H1 (cell line): ENCODE results near the gene TGFA. TPM values are rescaled to one million over a fixed set of nuclear protein-coding genes. Genes with fewer than 3 reads are reported as not detected.

Source experiments
- CTCF ChIA-PET: fragments of 300-600 bp; sonication (Branson Sonifier 250); formaldehyde crosslinking; loops from one replicate; lab custom pipeline; 2021; ENCODE audit not compliant: partially characterized antibody; lab: Charles Lee
- POLR2A ChIA-PET: fragments of 300-600 bp; sonication (Branson Sonifier 250); formaldehyde crosslinking; loops from one replicate; lab custom pipeline; 2021; ENCODE audit warnings: inconsistent platforms; ENCODE audit not compliant: partially characterized antibody; lab: Charles Lee
- DNase-seq, 2 experiments: peaks; one replicate each; pipeline versions ENCODE4 v3.0.0 to v3.0.0-alpha.2; 2010 to 2022; ENCODE audit warnings: low spot score in 2 of 2, low read depth in 1 of 2, mixed read lengths in 1 of 2
- FAIRE-seq: peaks from 2 replicates; lab custom pipeline; 2011; peaks lifted over from hg19 to GRCh38; lab: Jason Lieb, UNC
- H2AFZ ChIP-seq: 2 replicates; pipeline ENCODE4 v1.8.1; 2012; ENCODE audit warnings: low read length, inconsistent platforms
- H2AK5ac ChIP-seq: 2 replicates; pipeline ENCODE4 v1.6.1; 2013; ENCODE audit warnings: low read depth, low read length
- H2BK120ac ChIP-seq: replicated peaks from 2 replicates; pipeline ENCODE3; 2013; ENCODE audit warnings: low read depth, low read length, inconsistent platforms
- H2BK12ac ChIP-seq: 2 replicates; pipeline ENCODE4 v1.6.1; 2013; ENCODE audit warnings: low read depth, low read length
- H2BK15ac ChIP-seq: 2 replicates; pipeline ENCODE4 v1.6.1; 2013; ENCODE audit warnings: low read length
- H2BK20ac ChIP-seq: 2 replicates; pipeline ENCODE4 v1.6.1; 2013; ENCODE audit warnings: low read length
- H2BK5ac ChIP-seq: 2 replicates; pipeline ENCODE4 v1.6.1; 2013; ENCODE audit warnings: low read depth, low read length
- H3K14ac ChIP-seq: 2 replicates; pipeline ENCODE4 v1.6.1; 2013; ENCODE audit warnings: inconsistent platforms; ENCODE audit not compliant: insufficient read length
- H3K18ac ChIP-seq: 2 replicates; pipeline ENCODE4 v1.6.1; 2013; ENCODE audit warnings: low read length; ENCODE audit errors: extremely low read depth
- H3K23ac ChIP-seq: 2 replicates; pipeline ENCODE4 v1.6.1; 2013; ENCODE audit warnings: inconsistent platforms; ENCODE audit not compliant: insufficient read length
- H3K23me2 ChIP-seq: 2 replicates; pipeline ENCODE4 v1.6.1; 2013; ENCODE audit warnings: low read depth, low read length
- H3K27ac ChIP-seq: 2 replicates; pipeline ENCODE4 v1.6.1; 2011; ENCODE audit warnings: low read depth, low read length, inconsistent platforms
- H3K27me3 ChIP-seq, 4 experiments: replicated peaks in 1 of 4; 1 replicate in 1 of 4; 2 replicates in 3 of 4; pipeline versions ENCODE4 v1.6.1 to v1.8.1; 2011 to 2013; ENCODE audit warnings: low read length in 3 of 4, mild to moderate bottlenecking in 3 of 4, inconsistent platforms in 2 of 4, mixed read lengths in 2 of 4, moderate library complexity in 1 of 4; ENCODE audit not compliant: control insufficient read depth in 3 of 4, insufficient read depth in 3 of 4; ENCODE audit errors: extremely low read depth in 1 of 4
- H3K36me3 ChIP-seq, 4 experiments: 2 replicates each; pipeline versions ENCODE4 v1.6.1 to v1.8.1; 2011 to 2013; ENCODE audit warnings: mild to moderate bottlenecking in 4 of 4, low read length in 3 of 4, moderate library complexity in 2 of 4, control low read depth in 1 of 4, inconsistent platforms in 1 of 4; ENCODE audit not compliant: insufficient read depth in 4 of 4, control insufficient read depth in 2 of 4
- H3K4ac ChIP-seq: replicated peaks from 2 replicates; pipeline ENCODE3; 2013; ENCODE audit warnings: low read length, low read depth, mixed read lengths, inconsistent platforms; ENCODE audit not compliant: insufficient read length
- H3K4me1 ChIP-seq, 4 experiments: replicated peaks in 1 of 4; 1 replicate in 1 of 4; 2 replicates in 3 of 4; pipeline versions ENCODE4 v1.6.1 to v1.8.1; 2011 to 2013; ENCODE audit warnings: low read length in 3 of 4, inconsistent platforms in 2 of 4, mixed read lengths in 1 of 4; ENCODE audit not compliant: insufficient read depth in 4 of 4, control insufficient read depth in 3 of 4
- H3K4me2 ChIP-seq, 2 experiments: 2 replicates each; pipeline versions ENCODE4 v1.6.1 to v1.8.1; 2011 to 2013; ENCODE audit warnings: low read depth in 2 of 2, low read length in 2 of 2, control low read depth in 1 of 2, inconsistent platforms in 1 of 2, mild to moderate bottlenecking in 1 of 2; ENCODE audit not compliant: insufficient read depth in 1 of 2
- H3K4me3 ChIP-seq, 4 experiments: fragments of 200-600, 300-600 bp in 1 of 4; sonication (generic), shearing (Covaris generic), sonication (Bioruptor Twin) in 1 of 4; 2 replicates each; pipeline versions ENCODE4 v1.5.1 to v1.8.1; 2011 to 2016; ENCODE audit warnings: low read length in 4 of 4, low read depth in 3 of 4, control low read depth in 2 of 4, inconsistent platforms in 2 of 4, mild to moderate bottlenecking in 2 of 4, mixed read lengths in 1 of 4, moderate library complexity in 1 of 4; ENCODE audit not compliant: insufficient read depth in 2 of 4; ENCODE audit errors: extremely low read depth in 1 of 4
- H3K56ac ChIP-seq: replicated peaks from 2 replicates; pipeline ENCODE3; 2013; ENCODE audit warnings: low read depth, mild to moderate bottlenecking, mixed read lengths, low read length, inconsistent platforms; ENCODE audit not compliant: insufficient read length
- H3K79me1 ChIP-seq: 2 replicates; pipeline ENCODE4 v1.6.1; 2013; ENCODE audit warnings: low read depth, low read length, control low read depth
- H3K79me2 ChIP-seq, 2 experiments: 2 replicates each; pipeline versions ENCODE4 v1.6.1 to v1.8.1; 2012 to 2013; ENCODE audit warnings: low read length in 2 of 2, mild to moderate bottlenecking in 2 of 2, inconsistent platforms in 1 of 2; ENCODE audit not compliant: insufficient read depth in 2 of 2, control insufficient read depth in 1 of 2
- H3K9ac ChIP-seq, 4 experiments: replicated peaks in 1 of 4; 1 replicate in 1 of 4; 2 replicates in 3 of 4; pipeline versions ENCODE4 v1.6.1 to v1.8.1; 2011 to 2013; ENCODE audit warnings: low read depth in 3 of 4, low read length in 3 of 4, control low read depth in 2 of 4, mild to moderate bottlenecking in 2 of 4, moderate library complexity in 2 of 4, inconsistent platforms in 1 of 4; ENCODE audit errors: extremely low read depth in 1 of 4
- H3K9me3 ChIP-seq, 2 experiments: 2 replicates each; pipeline versions ENCODE4 v1.6.1 to v1.8.1; 2012 to 2013; ENCODE audit warnings: mild to moderate bottlenecking in 2 of 2, moderate library complexity in 2 of 2, control low read depth in 1 of 2, inconsistent platforms in 1 of 2, low read depth in 1 of 2, low read length in 1 of 2, mixed read lengths in 1 of 2; ENCODE audit not compliant: insufficient read depth in 2 of 2
- H4K20me1 ChIP-seq, 2 experiments: replicated peaks in 1 of 2; 2 replicates each; pipeline versions ENCODE3 to v1.8.1; 2011 to 2013; ENCODE audit warnings: inconsistent platforms in 2 of 2, low read length in 2 of 2, mild to moderate bottlenecking in 1 of 2; ENCODE audit not compliant: insufficient read depth in 2 of 2, control insufficient read depth in 1 of 2
- H4K5ac ChIP-seq: 2 replicates; pipeline ENCODE4 v1.6.1; 2013; ENCODE audit warnings: low read length, low read depth, mixed read lengths, inconsistent platforms; ENCODE audit not compliant: insufficient read length
- H4K8ac ChIP-seq: 2 replicates; pipeline ENCODE4 v1.8.0; 2013; ENCODE audit warnings: mild to moderate bottlenecking, moderate library complexity, low read length, inconsistent platforms; ENCODE audit not compliant: insufficient read depth; ENCODE audit errors: extremely low read depth
- H4K91ac ChIP-seq: replicated peaks from 2 replicates; pipeline ENCODE3; 2013; ENCODE audit warnings: low read length, mixed read lengths, inconsistent platforms; ENCODE audit not compliant: insufficient read length
- BCL11A ChIP-seq, 2 experiments: IDR thresholded peaks; one replicate each; pipeline ENCODE4 v1.6.1; 2011; ENCODE audit warnings: low read depth in 2 of 2, low read length in 2 of 2, mild to moderate bottlenecking in 2 of 2
- CREB1 ChIP-seq: IDR thresholded peaks from 2 replicates; pipeline ENCODE4 v1.6.1; 2012; ENCODE audit warnings: inconsistent platforms
- E2F6 ChIP-seq: IDR thresholded peaks from 2 replicates; pipeline ENCODE4 v1.6.1; 2012; ENCODE audit warnings: inconsistent platforms
- EP300 ChIP-seq, 2 experiments: IDR thresholded peaks; 1 replicate in 1 of 2; 2 replicates in 1 of 2; pipeline ENCODE4 v1.6.1; 2011 to 2012; ENCODE audit warnings: low read depth in 2 of 2, low read length in 2 of 2, mild to moderate bottlenecking in 2 of 2, borderline replicate concordance in 1 of 2, inconsistent platforms in 1 of 2, moderate library complexity in 1 of 2
- KDM4A ChIP-seq: IDR thresholded peaks from one replicate; pipeline ENCODE4 v1.7.1; 2012; ENCODE audit warnings: low read depth, mild to moderate bottlenecking, moderate library complexity, low read length, inconsistent platforms; ENCODE audit not compliant: severe bottlenecking
- KDM5A ChIP-seq: fragments of 200-600 bp; IDR thresholded peaks from 2 replicates; pipeline ENCODE4 v1.7.1; 2012; ENCODE audit warnings: mild to moderate bottlenecking, low read length, inconsistent platforms, mixed read lengths
- MAFK ChIP-seq: IDR thresholded peaks from 2 replicates; pipeline ENCODE4 v1.6.1; 2012; ENCODE audit warnings: low read depth, mild to moderate bottlenecking, improper control_type of control experiment, low read length
- POLR2AphosphoS5 ChIP-seq: IDR thresholded peaks from 2 replicates; pipeline ENCODE4 v1.6.1; 2011; ENCODE audit warnings: low read depth, low read length
- SRF ChIP-seq: IDR thresholded peaks from 2 replicates; pipeline ENCODE4 v1.6.1; 2011; ENCODE audit warnings: mild to moderate bottlenecking, low read depth, low read length, moderate library complexity
- TAF1 ChIP-seq: IDR thresholded peaks from 2 replicates; pipeline ENCODE4 v1.6.1; 2011; ENCODE audit warnings: mild to moderate bottlenecking, low read depth, low read length
- ZNF274 ChIP-seq: IDR thresholded peaks from 2 replicates; pipeline ENCODE4 v1.7.0; 2012; ENCODE audit warnings: low read length, borderline replicate concordance; ENCODE audit errors: extremely low read depth
- polyA plus RNA-seq, 7 experiments: library from polyadenylated mRNA; depleted of rRNA in 3 of 7; stranded (reverse) in 5 of 7; unstranded in 2 of 7; fragments of >200 nt in 5 of 7; fragments of 200-250 nt in 2 of 7; gene quantifications; 1 replicate in 5 of 7; 2 replicates in 1 of 7; 4 replicates in 1 of 7; pipeline versions ENCODE4 v1.2.1 to v1.2.3, GENCODE V29; 2011 to 2013; ENCODE audit warnings: missing spikeins in 2 of 7, mixed read lengths in 2 of 7
- total RNA-seq: library from RNA; stranded (reverse); fragmentation: NEBNext Ultra II Directional; extraction: Animal tissue kit (Norgen Biotek cat#: 25700); gene quantifications from 2 replicates; pipeline ENCODE4 v1.2.1, GENCODE V29; 2021
- TF ChIP-seq, protein P1 (sequence below): IDR thresholded peaks from 2 replicates; pipeline ENCODE4 v1.6.1; 2012; ENCODE audit warnings: inconsistent platforms

The TGFA gene
- total and polyA plus RNA-seq, 2 of the 8 experiments (the other 6 are each of a cell fraction or from before 2014, with no cell fraction given): 1.8 to 3.7 TPM

DNA sequence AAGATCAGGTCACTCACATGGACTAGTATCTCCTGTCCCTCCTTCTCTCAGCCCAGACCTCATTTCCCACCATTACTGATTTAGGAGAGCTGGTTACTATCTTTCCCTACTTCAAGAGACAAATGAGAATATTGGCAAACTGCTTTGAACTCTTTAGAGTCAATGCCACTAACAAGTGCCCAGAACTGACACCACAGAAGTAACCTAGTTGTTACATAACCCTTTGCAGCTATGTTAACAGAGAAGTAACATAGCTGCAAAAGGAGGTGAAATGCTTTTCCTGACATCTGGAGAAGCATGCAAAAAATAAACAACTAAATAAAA, 30.0 kb downstream of the TGFA start:
- Histone ChIP-seq H2BK20ac (no peak overlapping the region), H3K4me2 (peak overlapping the region in 1 of 2 experiments; percentile 33; a peak in 1 of 4 replicates), H3K9ac (no peak overlapping the region; a peak in 1 of 7 replicates), H4K5ac (no peak overlapping the region), H3K23me2 (no peaks in the 10 kb centered on the region; the same call in 1 of the 2 replicates), H3K4me1 (peaks cover 0 to 15% (median 7%) of the 10 kb centered on the region in 4 experiments; a peak in 6 of 7 replicates), H2AFZ (no peak overlapping the region), H4K8ac (no peak overlapping the region), H3K79me1 (no peaks in the 10 kb centered on the region), H2BK12ac (peak overlapping the region; percentile 78), H4K91ac (no peak overlapping the region), H4K20me1 (no peaks in the 10 kb centered on the region), H3K4ac (no peak overlapping the region), H2BK120ac (no peak overlapping the region), H3K9me3 (no peaks in the 10 kb centered on the region), H2AK5ac (no peak overlapping the region), H3K36me3 (no peaks in the 10 kb centered on the region), H3K14ac (no peak overlapping the region), H3K4me3 (no peak overlapping the region), H3K27me3 (no peaks in the 10 kb centered on the region), H2BK5ac (no peak overlapping the region), H3K56ac (no peak overlapping the region), H2BK15ac (no peak overlapping the region; the same call in 1 of the 2 replicates), H3K18ac (peak overlapping the region; percentile 38; the same call in 1 of the 2 replicates), H3K23ac (no peak overlapping the region), H3K27ac (0 out of 2 replicates have a peak overlapping the region, but pooled peaks have one; percentile 7), H3K79me2 (no peaks in the 10 kb centered on the region)
- DNase-seq (no peak), FAIRE-seq (no peak)
- ChIA-PET POLR2A (no interaction called here), CTCF (interaction anchor here (1.1 to 1.4 kb wide), 2 partner anchors 120 to 180 kb away, joined by 3 read pairs; no protein-coding TSS in a partner anchor)
- TF ChIP-seq, protein P1, sequence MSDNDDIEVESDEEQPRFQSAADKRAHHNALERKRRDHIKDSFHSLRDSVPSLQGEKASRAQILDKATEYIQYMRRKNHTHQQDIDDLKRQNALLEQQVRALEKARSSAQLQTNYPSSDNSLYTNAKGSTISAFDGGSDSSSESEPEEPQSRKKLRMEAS: no peak
- TF ChIP-seq CREB1 (no peak), TAF1 (no peak), EP300 (IDR thresholded peaks at IDR 0.05; ENCODE audit: borderline replicate concordance in 1 of 2, low read depth in 2 of 2, low read length in 2 of 2) (no peak), KDM5A (no peak), BCL11A (IDR thresholded peaks at IDR 0.05; ENCODE audit: low read depth in 2 of 2, low read length in 2 of 2) (no peak), MAFK (no peak), SRF (no peak), E2F6 (no peak), POLR2AphosphoS5 (no peak), KDM4A (no peak), ZNF274 (no peak)
